Peyer's patch (tissue), 4 donors: Measurements from ENCODE around the gene ASNSD1. TPM values are rescaled to one million over a fixed set of nuclear protein-coding genes. Genes with fewer than 3 reads are reported as not detected.

ENCODE experiments used
- DNase-seq, 3 donors: peaks; one replicate each; pipeline ENCODE4 v3.0.0-alpha.2; 2017 to 2019
- H3K27ac ChIP-seq, 4 donors: fragments of 200-600 bp; sonication (generic); one replicate each; pipeline ENCODE4 v1.5.1; 2016 to 2019
- H3K27me3 ChIP-seq, 2 donors: fragments of 200-600 bp; sonication (generic); one replicate each; pipeline ENCODE4 v1.5.1; 2019
- H3K36me3 ChIP-seq, 3 donors: fragments of 200-600 bp; sonication (generic); one replicate each; pipeline ENCODE4 v1.5.1; 2016 to 2019
- H3K4me1 ChIP-seq, 4 donors: fragments of 200-600 bp; sonication (generic); one replicate each; pipeline ENCODE4 v1.5.1; 2016 to 2019
- H3K4me3 ChIP-seq, 4 donors: fragments of 200-600 bp; sonication (generic); 1 replicate in 3 of 4; 2 replicates in 1 of 4; pipeline ENCODE4 v1.5.1; 2016 to 2019; ENCODE audit warnings: mild to moderate bottlenecking in 1 of 4
- H3K9me3 ChIP-seq, 4 donors: fragments of 200-600 bp; sonication (generic); one replicate each; pipeline ENCODE4 v1.5.1; 2016 to 2019; ENCODE audit warnings: mild to moderate bottlenecking in 1 of 4
- CTCF ChIP-seq, 6 experiments: fragments of 450-650 bp in 4 of 6; fragments of 200-600 bp in 2 of 6; sonication (generic) in 1 of 6; IDR thresholded peaks; one replicate each; pipeline ENCODE4 v1.5.1; 2017 to 2019; ENCODE audit warnings: antibody characterized with exemption in 6 of 6, mild to moderate bottlenecking in 3 of 6, moderate library complexity in 1 of 6
- POLR2A ChIP-seq, 2 donors: fragments of 450-650 bp; IDR thresholded peaks; one replicate each; pipeline ENCODE4 v1.5.1; 2017; ENCODE audit warnings: antibody characterized with exemption in 2 of 2, mild to moderate bottlenecking in 2 of 2, moderate library complexity in 2 of 2
- total RNA-seq, 4 donors: library from RNA; depleted of rRNA; stranded (reverse); fragments of >200 nt; gene quantifications; one replicate each; pipeline ENCODE4 v1.1.0, GENCODE V29; 2016

Gene ASNSD1
- total RNA-seq, 4 donors from 2014 or later: 20.4 to 49.5 (median 29.3) TPM

GRCh38 chr2:189621781-189622180 lies 39.5 kb upstream of the ASNSD1 start:
- Histone ChIP-seq H3K27me3 (no peaks in the 10 kb centered on the region), H3K9me3 (no peaks in the 10 kb centered on the region), H3K27ac (no peak overlapping the region), H3K4me1 (no peaks in the 10 kb centered on the region), H3K4me3 (no peak overlapping the region), H3K36me3 (no peaks in the 10 kb centered on the region)
- no peak for DNase-seq
- TF ChIP-seq CTCF (IDR thresholded peaks at IDR 0.05) (no peak), POLR2A (IDR thresholded peaks at IDR 0.05) (no peak)

GRCh38 chr2:189623049-189623448 lies 38.2 kb upstream of the ASNSD1 start:
- no peaks in the 10 kb centered on the region for H3K4me1 ChIP-seq
- H3K4me3 ChIP-seq: no peak overlapping the region
- no peaks in the 10 kb centered on the region for H3K27me3 ChIP-seq
- H3K9me3 ChIP-seq: no peaks in the 10 kb centered on the region
- DNase-seq: no peak
- no peak for TF ChIP-seq CTCF (IDR thresholded peaks at IDR 0.05)
- TF ChIP-seq POLR2A (IDR thresholded peaks at IDR 0.05): no peak
- no peaks in the 10 kb centered on the region for H3K36me3 ChIP-seq
- H3K27ac ChIP-seq: no peak overlapping the region

- no peaks in the 10 kb centered on the region for H3K9me3 ChIP-seq
- H3K27me3 ChIP-seq: no peaks in the 10 kb centered on the region
- no peak overlapping the region for H3K27ac ChIP-seq
- H3K36me3 ChIP-seq: no peaks in the 10 kb centered on the region
- H3K4me3 ChIP-seq: no peak overlapping the region
- TF ChIP-seq CTCF (IDR thresholded peaks at IDR 0.05) (no peak), POLR2A (IDR thresholded peaks at IDR 0.05) (no peak)
- no peak for DNase-seq
- H3K4me1 ChIP-seq: no peaks in the 10 kb centered on the region
These were observed 36.5 kb upstream of the ASNSD1 start for GRCh38 chr2:189624648-189625355.

GRCh38 chr2:189625636-189626035 lies 35.6 kb upstream of the ASNSD1 start:
- no peaks in the 10 kb centered on the region for H3K36me3 ChIP-seq
- no peak for TF ChIP-seq POLR2A (IDR thresholded peaks at IDR 0.05)
- TF ChIP-seq CTCF (IDR thresholded peaks at IDR 0.05): no peak
- DNase-seq: no peak
- no peak overlapping the region for H3K27ac ChIP-seq
- no peak overlapping the region for H3K4me3 ChIP-seq
- no peaks in the 10 kb centered on the region for H3K4me1 ChIP-seq
- H3K9me3 ChIP-seq: no peaks in the 10 kb centered on the region
- H3K27me3 ChIP-seq: no peaks in the 10 kb centered on the region

- Histone ChIP-seq H3K9me3 (no peaks in the 10 kb centered on the region), H3K27ac (no peak overlapping the region), H3K36me3 (no peaks in the 10 kb centered on the region), H3K27me3 (no peaks in the 10 kb centered on the region), H3K4me3 (no peak overlapping the region), H3K4me1 (no peaks in the 10 kb centered on the region)
- DNase-seq: no peak
- TF ChIP-seq CTCF (IDR thresholded peaks at IDR 0.05): no peak
- TF ChIP-seq POLR2A (IDR thresholded peaks at IDR 0.05): no peak
These were observed 33.5 kb upstream of the ASNSD1 start for GRCh38 chr2:189627789-189628188.
